Measurements from ENCODE around the gene SULT1A2.
A peak's percentile ranks its signal among the peaks of the same experiment; 100 is the strongest.
"Not testable (repeated sequence)": the region's sequence is repeated elsewhere in the genome, so short reads cannot be mapped to it uniquely, and the experiment has no call there.

DNA sequence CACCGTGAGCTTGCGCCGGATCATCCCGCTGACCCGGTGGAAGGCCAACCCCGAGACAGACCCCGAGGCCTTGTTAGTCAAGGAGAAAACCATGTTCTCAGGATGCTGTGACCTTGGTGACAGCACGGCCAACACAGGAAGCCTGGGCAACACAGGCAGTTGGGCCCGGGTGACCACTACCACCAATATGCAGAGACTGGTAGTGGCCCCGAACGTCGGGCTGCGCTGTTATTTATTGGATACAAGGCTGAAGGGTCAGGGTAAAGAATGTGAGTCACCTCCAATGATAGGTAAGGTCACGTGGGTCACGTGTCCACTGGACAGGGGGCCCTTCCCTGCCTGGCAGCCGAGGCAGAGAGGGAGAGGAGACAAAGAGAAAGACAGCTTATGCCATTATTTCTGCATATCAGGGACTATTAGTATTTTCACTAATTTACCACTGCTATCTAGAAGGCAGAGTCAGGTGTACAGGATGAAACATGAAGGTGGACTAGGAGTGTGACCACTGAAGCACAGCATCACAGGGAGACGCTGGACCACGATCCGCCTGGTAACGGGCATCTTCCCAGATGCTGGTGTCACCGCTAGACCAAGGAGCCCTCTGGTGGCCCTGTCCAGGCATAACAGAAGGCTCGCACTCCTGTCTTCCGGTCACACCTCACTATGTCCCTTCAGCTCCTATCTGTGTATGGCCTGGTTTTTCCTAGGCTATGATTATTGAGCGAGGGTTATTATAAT, 18.8 kb upstream of the SULT1A2 start:
- TF ChIP-seq RBBP5 (IDR thresholded peaks at IDR 0.05; ENCODE audit: borderline replicate concordance, low read depth, low read length); POLR2AphosphoS5 (IDR thresholded peaks at IDR 0.05; ENCODE audit: low read depth, low read length); TAF1 (IDR thresholded peaks at IDR 0.05; ENCODE audit: low read depth, low read length); BRCA1 (IDR thresholded peaks at IDR 0.05; ENCODE audit: low read depth, low read length); POLR2A (IDR thresholded peaks at IDR 0.05; ENCODE audit: control extremely low read depth in 1 of 2, low read depth in 2 of 2, low read length in 2 of 2); EZH2 (IDR thresholded peaks at IDR 0.05; ENCODE audit: low read depth, low read length, severe bottlenecking); MAX (IDR thresholded peaks at IDR 0.05); NRF1 (IDR thresholded peaks at IDR 0.05; ENCODE audit: low read depth, low read length); NANOG (IDR thresholded peaks at IDR 0.05; ENCODE audit: insufficient read depth, low read depth, low read length, poor library complexity, severe bottlenecking): not testable (repeated sequence)
- peak; percentile 43 to 52 (median 45) for TF ChIP-seq CTCF (IDR thresholded peaks at IDR 0.05; ENCODE audit: control extremely low read depth in 1 of 3, insufficient read depth in 1 of 3, low read depth in 1 of 3, low read length in 3 of 3)

Data from H1 (cell line).